ENCODE results near the gene RYR2.

Gene RYR2

DNA sequence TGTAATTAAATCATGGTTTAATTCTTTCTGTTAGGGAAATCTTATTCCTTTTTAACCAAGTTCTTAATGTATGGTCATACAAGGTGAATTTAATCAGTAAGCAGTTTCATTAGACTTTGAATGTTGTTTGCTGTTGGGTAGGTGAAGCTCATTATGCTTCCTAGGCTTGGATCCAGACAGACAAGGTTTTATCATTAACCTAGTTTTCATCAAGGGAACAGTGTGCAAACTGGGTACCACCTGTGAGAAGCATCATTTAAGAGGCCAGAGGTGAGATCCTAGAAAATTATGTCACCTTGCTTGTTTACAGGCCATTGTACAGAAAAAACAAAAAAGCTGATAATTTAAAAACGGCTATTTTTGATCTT is 130.1 kb downstream of the RYR2 start:
- DNase-seq, result no peak
- intact Hi-C loops (cut with DNase I), result no loop called here

DNA sequence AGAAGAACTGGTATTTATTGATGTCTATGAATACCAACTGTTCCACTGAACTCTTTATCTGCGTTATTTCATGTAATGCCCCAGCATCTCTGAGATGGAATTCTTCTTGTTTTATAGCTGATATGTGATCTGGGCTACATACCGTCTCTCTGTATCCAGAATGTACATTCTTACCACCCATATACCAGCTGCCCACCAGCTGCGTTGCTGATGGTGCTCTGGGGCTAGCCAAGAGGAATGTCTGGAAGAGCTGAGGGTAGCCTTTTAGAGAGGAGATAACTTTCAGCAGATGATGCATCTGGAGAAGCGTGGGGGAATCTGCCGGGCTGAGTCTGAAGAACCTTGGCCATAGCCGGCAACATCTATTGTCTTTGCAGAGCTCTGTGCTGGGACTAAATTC is 137.5 kb downstream of the RYR2 start:
- no peak for DNase-seq
- intact Hi-C loops (cut with DNase I), result no loop called here

GRCh38 chr1:237180256-237180655 is 138.3 kb downstream of the RYR2 start:
- no peak for DNase-seq
- intact Hi-C loops (cut with DNase I), result no loop called here

- DNase-seq, result no peak
- intact Hi-C loops (cut with DNase I), result no loop called here
Observed at GRCh38 chr1:237181743-237182317, 139.8 kb downstream of the RYR2 start.

- peak in 5 of 42 donors; percentile 23 to 57 (median 28) for DNase-seq
- intact Hi-C loops (cut with DNase I), result no loop called here
Observed at GRCh38 chr1:237183963-237184540, 142.1 kb downstream of the RYR2 start.

DNA sequence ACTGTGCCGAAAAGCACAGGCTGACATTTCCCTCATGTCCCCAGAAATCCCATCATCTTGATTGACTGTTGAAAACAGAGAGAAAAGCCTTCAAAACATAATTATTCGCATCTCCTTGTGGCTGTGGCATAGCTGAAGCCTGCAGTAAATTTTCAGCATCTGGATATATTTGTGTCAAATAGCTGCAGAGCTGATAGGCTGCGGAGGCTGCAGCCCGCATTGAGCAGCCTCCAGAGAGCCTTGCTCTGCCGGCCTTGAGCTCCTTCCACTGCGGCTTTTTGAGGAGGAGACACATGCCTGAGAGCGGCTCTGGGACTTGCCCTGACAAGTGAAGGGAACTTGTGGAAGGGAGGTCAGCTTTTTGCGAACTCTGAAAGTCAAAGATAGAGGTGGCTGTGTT is 144.7 kb downstream of the RYR2 start:
- DNase-seq, result peak in 8 of 42 donors; percentile 23 to 63 (median 40)
- intact Hi-C loops (cut with DNase I), result no loop called here

DNA sequence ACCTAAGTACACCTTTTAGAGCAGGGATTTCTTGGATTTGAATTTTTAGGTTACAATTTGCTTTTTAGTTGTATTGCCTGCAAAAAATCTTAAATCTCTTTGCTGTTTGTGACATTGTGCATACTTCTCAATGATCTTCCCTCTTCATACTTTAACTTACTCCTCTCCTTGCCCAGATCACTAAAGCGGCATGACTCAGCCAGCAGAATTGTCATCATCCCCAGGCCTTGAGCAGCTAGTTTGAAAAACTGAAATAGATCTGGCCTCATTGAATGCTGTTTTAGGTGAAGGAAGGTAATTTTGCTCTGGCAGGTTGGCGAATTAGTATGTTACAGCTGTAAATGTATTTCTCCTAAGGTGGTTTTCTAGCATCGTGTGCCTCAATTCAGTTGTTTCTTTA is 145.9 kb downstream of the RYR2 start:
- DNase-seq, result peak in 19 of 42 donors; percentile 28 to 75 (median 49)
- intact Hi-C loops (cut with DNase I), result no loop called here

DNA sequence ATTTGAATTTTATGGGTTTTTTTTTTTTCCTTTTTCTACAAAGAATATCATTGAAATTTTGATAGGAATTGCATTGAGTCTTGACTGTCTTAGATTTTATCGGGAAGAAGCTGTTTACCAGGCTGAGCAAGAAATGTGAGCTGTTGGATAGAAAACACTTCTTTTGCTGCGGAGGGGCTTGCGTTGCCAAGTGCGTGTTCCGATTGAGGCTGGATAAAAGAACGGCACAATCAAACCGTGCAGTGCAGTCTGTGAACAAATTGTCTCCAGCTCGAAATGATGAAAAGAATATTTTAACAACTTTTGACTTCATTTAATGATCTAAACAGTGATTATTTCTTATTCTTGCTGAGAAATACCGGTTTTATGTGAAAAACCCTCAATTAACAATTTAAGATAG is 149.4 kb downstream of the RYR2 start:
- intact Hi-C loops (cut with DNase I), result no loop called here
- no peak for DNase-seq

- intact Hi-C loops (cut with DNase I), result no loop called here
- no peak for DNase-seq
Observed at GRCh38 chr1:237197470-237198425, 155.8 kb downstream of the RYR2 start.

DNA sequence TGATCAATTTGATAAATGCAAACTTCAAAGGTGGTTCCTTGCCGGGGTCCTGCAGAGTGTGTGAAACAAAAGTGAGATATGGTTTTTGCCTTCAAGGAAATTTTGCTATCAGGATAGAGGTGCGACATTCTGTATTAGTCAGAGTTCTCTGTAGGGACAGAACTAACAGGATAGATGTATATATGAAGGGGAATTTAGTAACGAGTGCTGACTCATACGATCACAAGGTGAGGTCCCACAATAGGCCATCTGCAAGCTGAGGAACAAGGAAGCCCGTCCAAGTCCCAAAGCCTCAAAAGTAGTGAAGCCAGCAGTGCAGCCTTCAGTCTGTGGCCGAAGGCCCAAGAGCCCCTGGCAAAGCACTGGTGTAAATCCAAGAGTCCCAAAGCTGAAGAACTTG is 157.0 kb downstream of the RYR2 start:
- no peak for DNase-seq
- intact Hi-C loops (cut with DNase I), result no loop called here

- DNase-seq, result no peak
- intact Hi-C loops (cut with DNase I), result no loop called here
Observed at GRCh38 chr1:237201155-237201554, 159.2 kb downstream of the RYR2 start.

GRCh38 chr1:237204841-237205240 is 162.9 kb downstream of the RYR2 start:
- no peak for DNase-seq
- intact Hi-C loops (cut with DNase I), result no loop called here

DNA sequence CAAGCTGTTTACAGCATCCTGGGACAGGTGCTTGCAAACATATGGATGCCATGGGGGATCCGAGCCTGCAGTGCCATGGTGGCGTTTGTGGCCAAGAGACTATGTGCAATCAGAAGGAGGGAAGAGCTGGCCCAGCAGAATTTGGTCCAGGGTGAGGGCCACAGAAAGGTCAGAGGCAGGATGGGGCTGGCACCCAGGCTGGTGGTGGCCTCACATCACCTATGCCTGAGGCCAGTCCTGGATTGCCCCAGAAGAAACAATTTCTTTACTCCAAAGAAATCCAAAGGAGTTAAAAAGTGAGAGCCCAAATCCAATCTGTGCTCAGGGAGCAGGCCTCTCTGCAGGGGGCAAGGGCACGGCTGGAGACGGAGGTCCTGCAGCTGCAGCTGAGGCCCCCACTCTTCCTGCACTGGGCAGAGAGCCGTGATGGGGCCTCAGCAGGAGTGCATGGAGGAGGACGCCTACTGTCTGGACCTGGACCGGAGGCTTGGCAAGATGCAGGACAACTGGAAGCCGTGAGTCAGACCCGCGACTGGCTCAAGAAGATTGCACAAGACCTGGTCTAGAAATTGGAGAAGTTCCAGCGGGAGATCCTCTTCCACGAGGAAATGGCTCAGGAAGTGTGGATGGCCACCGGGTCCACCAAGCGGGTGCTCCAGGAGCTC is 163.5 kb downstream of the RYR2 start:
- DNase-seq, result no peak
- intact Hi-C loops (cut with DNase I), result no loop called here

DNA sequence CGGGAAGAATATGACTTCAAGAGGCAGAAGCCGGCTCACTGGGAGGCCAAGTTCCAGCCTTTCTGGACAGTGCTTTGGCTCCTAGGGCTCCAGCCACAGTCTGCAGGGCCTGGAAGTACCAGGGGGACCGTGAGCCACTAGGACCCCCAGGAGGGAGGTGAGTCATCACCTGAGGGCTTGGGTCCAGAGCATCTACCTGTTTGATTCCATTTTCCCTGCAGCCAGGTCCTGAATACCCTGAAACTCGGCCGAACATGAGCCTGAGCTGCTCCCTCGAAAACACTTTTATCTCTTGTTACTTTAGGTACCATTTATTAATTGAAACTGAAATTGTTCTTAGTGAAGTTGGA is 164.1 kb downstream of the RYR2 start:
- intact Hi-C loops (cut with DNase I), result no loop called here
- no peak for DNase-seq

- intact Hi-C loops (cut with DNase I), result no loop called here
- peak in 1 of 42 donors; percentile 22 for DNase-seq
Observed at GRCh38 chr1:237211031-237211430, 169.0 kb downstream of the RYR2 start.

- DNase-seq, result no peak
- intact Hi-C loops (cut with DNase I), result no loop called here
Observed at GRCh38 chr1:237211540-237211939, 169.6 kb downstream of the RYR2 start.

DNA sequence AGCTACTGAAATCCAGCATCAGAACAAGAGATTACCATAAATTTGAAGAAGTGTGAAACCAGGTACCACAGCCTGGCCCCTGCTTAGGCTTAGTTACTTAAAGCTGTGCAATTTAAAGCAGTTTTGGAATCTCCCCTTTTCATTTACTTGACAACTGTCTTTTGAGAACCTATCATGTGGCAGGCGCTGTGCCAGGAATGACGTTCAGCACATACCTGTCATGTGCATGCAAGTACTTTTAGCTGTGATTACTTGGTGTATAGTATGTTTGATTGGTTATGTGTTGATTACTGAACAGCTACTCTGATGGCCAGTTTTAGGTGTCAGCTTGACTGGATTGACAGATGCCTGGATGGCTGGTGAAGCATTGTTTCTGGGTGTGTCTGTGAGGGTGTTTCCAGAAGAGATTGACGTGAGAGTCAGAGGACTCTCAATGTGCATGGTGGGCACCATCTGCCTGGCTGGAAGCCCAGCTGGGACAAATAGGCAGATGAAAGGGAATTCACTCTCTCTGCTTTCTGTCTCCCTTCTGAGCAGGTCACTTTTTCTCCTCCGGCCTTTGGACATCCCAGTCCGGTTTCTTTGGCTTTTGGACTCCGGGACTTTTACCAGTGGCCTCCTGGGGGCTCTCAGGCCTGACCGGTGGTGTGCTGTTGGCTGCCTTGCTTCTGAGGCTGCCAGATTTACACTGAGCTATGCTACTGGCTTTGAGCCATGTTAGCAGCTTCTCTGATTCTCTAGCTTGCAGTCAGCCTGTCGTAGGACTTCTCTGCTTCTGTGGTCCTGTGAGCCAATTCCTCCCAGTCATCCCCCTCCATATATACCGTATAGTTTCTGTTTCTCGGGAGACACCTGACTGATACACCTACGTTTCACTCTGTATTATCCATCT is 178.0 kb downstream of the RYR2 start:
- intact Hi-C loops (cut with DNase I), result no loop called here
- peak in 7 of 42 donors; percentile 9 to 51 (median 32) for DNase-seq

DNA sequence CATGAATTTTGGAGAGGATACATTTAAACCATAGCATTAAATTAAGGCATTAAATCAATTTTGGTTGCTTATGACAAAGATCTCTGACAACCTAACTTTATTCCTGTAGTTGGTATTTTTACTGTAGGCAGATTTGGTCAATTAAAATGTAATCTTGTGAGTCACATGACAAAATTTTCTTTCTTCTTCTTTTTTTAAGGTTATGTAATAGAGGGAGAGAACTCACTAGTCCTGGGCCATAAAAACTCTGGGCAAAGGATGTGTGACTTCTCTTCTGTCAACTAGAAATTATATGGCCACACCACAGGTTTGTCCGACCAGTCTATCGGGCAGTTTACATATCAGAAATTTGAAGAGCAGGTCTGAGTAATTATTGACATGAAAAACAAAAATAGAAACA is 181.4 kb downstream of the RYR2 start:
- intact Hi-C loops (cut with DNase I), result no loop called here
- DNase-seq, result no peak
